Measurements from ENCODE around the gene FDX2.

GRCh38 chr19:10288662-10289166 is 27.1 kb downstream of the FDX2 start:
- TF ChIP-seq CTCF (conservative IDR thresholded peaks at IDR 0.05 in 1 of 2, IDR thresholded peaks at IDR 0.05 in 1 of 2; ENCODE audit: extremely low read depth in 1 of 2, insufficient read depth in 1 of 2, low read depth in 1 of 2, low read length in 2 of 2): no peak
- TF ChIP-seq EZH2 (IDR thresholded peaks at IDR 0.05; ENCODE audit: borderline replicate concordance, low read length): no peak

Data from mammary epithelial cell (primary cell).